HG02885 (cell line): Measurements from ENCODE around the gene XYLT2.
A peak's percentile ranks its signal among the peaks of the same experiment; 100 is the strongest.
"Not testable (repeated sequence)": the region's sequence is repeated elsewhere in the genome, so short reads cannot be mapped to it uniquely, and the experiment has no call there.

ENCODE experiments used
- ATAC-seq: cut with Tn5 transposase; IDR thresholded peaks from one replicate; pipeline ENCODE4 v1.9.1; 2021; ENCODE audit warnings: mild to moderate bottlenecking; ENCODE audit not compliant: unreplicated experiment, poor library complexity

The XYLT2 gene

DNA sequence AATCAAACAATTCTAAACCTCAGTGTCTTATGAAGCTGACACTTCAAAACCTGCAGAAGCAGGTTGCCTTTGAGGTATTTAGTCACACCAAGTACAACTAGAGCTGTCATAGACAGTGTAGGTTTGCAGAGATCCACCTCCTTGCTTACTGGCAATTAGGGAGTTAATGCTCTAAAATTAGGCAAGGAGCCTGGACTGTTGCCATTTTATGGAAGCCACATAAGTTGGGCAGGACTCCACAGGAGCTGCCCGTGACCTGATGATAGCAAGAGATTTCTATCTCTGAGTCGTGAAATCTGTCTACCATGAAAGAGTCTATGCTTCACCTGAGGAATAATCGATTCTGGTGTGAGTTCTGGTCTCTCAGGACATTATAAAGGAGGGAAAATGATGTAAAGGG lies 36.0 kb downstream of the XYLT2 start:
- ATAC-seq: no peak

DNA sequence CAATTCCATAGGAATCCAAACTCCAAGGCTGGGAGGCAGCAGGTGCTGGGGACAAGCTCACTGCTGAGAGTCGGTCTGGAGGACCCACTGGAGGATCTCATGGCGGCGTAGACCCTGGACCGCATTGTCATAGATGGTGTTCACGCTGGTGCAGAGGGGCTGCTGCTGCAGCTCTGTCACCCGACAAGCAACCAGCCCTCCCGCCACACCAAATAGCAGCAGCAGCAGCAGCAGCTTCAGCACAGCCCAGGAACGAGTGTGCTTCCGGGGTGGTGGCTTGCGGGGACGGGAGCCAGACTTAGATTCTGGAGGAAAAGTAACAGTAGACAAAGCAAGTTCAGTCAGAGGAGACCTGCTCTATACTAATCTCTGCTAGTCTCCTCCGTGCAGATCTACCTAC lies 37.0 kb downstream of the XYLT2 start:
- ATAC-seq: no peak

DNA sequence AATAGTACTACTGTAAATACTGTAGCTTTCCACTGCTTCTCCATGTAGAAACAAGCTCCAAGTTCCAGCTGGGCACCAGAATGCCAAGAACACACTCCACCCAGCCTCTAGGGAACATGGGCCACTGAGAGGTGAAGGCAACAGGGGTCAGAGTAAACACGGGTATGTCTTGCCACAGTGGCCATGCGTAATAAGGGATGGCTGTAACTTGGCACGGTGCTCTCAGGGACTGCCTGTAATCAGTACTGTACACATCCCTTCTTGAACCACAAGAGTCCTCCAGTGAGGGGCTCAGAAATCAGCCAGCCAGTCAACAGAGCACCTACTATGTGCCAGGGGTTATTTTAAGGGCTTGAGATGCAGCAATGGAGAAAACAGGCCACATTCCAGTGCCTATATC lies 40.6 kb downstream of the XYLT2 start:
- no peak for ATAC-seq

DNA sequence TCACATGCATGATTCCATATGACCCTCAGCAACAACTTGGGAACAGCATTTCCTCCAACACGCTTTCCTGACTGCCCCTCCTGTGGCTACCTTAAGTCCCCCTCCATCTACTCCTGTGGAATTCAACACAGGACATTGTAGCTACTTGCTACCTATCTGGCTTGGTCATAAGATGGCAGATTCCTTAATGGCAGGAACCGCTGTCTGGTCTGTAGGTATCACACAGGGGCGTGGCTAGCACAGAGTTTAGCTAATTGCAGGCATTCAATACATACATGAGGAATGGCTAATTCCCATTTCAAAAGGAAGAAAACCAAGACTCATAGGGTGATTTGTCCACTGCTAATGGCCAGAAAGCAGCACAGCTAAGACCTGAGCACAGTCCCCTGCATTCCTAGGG lies 42.8 kb downstream of the XYLT2 start:
- ATAC-seq: no peak

DNA sequence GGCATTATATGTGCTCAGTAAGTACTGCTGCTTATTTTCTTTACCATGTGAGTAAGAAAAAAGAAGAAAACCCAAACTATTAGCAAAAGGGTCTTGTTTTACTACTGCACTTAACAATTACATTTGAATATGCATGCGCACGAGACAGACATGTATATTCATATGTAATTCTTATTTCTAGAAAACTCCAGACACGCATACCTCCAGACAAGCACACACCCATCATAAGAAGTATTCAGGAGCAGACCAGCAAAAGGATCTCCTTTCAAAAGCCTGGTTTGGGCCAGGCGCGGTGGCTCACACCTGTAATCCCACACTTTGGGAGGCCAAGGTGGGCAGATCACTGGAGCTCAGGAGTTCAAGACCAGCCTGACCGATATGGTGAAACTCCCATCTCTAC lies 43.6 kb downstream of the XYLT2 start:
- no peak for ATAC-seq

DNA sequence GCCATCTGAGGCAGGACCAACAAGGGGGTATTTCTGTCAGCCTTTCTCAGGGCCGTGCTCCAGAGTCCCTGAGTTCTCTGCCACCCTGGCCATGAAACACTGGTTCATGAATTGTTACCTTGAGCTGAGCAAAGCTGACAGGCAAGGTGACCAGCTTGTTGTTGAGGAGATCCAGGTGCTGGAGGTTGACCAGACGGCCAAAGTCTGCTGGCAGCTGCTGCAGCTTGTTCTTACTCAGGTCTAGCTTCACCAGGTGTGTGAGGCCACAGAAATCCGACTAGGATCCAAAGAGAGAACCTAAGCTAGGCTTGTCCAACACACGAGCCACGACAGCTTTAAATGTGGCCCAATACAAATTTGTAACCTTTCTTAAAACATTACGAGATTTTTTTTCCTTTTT lies 46.7 kb downstream of the XYLT2 start:
- no peak for ATAC-seq

DNA sequence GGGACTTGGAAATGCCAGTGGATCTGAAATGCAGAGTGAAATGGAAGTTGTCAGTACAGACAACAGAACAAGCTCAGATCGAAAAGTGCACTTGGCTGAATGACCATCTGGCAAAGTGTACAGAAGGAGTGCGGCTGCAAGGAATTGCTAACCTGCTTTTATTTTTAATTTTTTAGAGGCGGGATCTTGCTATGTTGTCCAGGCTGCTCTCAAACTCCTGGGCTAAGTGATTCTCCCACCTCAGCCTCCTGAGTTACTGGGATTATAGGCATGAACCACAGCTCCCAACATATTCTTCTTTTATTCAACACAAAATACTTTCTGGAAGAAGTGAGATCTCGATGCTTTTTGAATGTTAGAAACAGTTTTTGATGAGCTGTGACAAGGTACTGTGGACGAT lies 47.8 kb downstream of the XYLT2 start:
- ATAC-seq: no peak

DNA sequence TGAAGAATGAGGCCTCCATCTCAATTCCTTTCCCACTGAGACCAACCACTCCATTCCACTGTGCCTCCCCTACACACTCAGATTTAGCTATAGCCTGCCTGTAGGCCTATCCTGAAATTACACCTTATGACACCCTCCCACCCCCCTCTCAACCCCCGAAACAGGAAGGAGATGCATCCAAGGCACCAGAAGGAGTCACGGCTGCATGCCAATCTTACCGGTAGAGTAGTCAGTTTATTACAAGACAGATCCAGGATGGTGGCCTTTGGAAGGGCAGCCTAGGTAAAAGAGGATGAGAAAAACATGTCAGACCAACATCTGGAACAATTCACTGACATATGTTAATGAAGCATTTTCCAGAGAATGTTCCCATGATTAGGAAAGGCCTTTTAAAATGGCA lies 48.8 kb downstream of the XYLT2 start:
- ATAC-seq: no peak

DNA sequence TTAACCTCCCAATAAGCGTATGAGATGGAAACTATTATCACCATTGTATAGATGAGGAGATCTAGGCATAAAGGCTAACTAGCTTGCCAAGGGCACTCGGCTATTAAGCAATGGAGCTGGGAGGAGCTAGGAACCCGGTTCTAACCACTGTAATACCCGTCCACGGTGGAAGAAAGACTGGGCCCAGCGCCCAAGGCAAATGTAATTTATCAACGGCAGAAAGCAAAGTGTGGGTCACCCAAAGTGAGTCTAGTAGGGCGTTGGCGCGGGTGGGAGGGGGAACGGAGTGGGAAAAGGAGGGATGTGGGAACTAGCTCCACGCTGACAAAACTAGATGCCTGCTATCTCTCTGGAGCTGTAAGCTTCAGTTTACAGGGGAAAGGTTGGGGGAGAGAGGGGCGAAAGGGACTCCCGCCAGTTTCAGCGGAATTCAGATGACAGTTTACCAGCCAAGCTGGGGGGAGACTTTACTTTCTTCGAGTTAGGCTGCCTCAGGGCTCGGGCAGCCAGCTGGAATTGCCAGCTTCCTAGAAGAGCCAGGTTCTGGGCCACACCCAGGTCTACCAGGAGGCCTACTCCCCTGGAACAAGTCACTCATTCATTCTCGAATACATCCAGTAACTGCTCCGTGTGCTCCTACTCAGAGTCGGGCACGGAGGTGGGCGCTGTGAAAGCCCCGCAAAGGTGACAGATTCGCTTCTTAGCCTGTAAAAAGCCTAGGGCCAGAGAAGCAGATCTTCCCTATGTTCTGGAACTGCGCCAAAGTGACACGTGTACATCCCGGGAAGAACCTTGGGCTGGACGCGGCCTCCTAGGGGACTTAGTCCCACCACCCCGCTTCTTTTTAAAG lies 50.6 kb downstream of the XYLT2 start:
- ATAC-seq: no peak

DNA sequence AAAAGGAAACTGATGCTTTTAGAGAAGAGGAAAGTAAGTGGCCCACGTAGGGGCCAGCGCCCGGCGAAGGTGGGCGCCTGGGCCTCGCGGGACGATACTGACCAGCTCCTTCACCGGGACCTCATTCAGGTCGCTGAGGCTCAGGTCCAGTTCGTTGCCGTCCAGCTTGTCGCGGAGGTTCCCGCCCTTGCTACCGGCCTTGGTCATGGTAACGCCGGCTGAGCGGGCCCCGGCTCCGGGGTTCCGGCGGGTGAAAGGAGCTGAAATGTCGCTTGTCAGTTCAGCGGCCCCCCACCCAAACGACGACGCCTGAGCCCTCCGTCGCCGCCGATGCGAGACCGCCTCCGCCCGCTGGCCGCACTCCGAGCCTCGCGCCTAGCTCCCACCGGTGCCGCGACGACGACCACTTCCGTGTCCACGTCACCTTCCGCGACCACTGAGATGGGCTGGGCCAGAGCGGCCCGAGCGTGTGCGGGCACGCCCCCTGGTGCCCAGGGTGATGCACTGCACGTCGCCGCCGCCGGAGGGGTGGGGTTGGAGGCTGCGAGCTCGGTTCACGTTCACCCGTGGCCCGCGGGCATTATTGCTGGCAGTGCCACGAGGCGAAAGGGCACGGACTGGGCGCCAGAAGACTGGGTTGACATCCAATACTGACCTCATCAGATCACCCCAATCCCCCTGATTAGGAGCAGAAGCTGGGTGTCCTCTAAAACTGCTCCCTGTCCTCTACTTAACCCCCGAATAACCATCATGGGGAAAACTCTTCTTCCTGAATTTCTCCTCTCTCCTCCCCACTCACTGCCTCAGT lies 51.4 kb downstream of the XYLT2 start, which contains the start of gene LRRC59:
LRRC59 (minus strand) TSS at position 413 of the 808 bp plus-strand sequence; CDS start at position 207, 206 bp downstream.
- ATAC-seq: peak; percentile 99

DNA sequence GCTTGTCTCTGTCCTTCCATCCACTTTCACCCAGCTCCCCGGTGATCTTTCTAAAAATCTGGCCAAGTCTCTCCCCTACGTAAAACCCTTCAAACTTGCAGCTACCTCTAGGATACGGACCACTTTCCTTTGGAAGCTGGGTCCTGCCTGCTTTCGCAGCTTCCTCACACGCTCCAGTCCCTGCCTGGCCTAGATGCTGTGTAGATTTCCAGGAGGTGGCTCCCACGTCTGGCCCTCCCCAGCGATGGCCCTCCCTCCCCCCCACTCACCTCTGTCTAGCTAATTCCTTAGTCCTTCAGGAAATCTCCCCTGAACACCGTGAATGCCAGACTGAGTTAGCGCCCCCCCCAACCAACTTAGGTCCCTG lies 52.0 kb downstream of the XYLT2 start:
- ATAC-seq: no peak

DNA sequence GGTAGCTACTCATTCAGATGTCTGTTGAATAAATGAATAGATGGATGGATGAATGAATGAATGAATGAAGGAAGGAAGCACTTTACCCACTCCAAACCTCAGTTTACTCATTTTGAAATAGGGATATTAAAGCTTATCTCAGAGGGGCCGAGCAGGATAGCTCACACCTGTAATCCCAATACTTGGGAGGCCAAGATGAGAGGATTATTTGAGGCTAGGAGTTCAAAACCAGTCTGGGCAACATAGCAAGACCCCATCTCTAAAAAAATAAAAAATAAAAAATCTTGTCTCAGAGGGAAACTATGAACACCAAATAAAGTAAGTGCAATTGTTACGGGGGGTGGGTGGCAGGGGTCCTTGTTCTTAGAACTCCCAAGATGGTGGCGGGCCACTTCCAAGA lies 52.7 kb downstream of the XYLT2 start:
- not testable (repeated sequence) for ATAC-seq

DNA sequence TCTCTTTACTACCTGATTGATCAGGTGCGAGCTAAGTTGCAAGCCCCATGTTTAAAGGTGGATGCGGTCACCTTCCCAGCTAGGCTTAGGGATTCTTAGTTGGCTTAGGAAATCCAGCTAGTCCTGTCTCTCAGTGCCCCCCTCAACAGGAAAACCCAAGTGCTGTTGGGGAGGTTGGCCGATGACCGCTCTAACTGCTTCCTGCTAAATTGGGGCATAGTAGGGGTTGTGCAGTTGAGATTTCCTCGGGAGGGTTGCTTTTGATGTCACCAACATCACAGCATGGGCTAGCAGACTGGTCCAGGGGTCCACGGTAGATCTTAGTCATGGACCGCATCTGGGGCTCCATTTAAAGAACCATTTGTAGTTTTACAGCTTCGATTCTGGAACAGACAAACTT lies 53.7 kb downstream of the XYLT2 start:
- ATAC-seq: not testable (repeated sequence)

DNA sequence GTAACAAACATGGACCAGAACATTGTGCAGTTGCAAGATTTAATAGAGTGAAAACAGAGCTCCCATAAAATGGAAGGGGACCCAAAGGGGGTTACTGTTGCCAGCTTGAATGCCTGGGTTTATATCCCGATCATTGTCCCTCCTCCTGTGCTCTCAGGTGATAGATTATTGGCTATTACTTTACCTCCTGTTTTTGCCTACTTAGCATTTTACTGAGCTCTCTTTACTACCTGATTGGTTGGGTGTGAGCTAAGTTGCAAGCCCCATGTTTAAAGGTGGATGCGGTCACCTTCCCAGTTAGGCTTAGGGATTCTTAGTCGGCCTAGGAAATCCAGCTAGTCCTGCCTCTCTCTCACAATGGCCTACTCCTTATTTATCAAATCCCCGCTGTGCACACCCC lies 59.4 kb downstream of the XYLT2 start:
- ATAC-seq: not testable (repeated sequence)

DNA sequence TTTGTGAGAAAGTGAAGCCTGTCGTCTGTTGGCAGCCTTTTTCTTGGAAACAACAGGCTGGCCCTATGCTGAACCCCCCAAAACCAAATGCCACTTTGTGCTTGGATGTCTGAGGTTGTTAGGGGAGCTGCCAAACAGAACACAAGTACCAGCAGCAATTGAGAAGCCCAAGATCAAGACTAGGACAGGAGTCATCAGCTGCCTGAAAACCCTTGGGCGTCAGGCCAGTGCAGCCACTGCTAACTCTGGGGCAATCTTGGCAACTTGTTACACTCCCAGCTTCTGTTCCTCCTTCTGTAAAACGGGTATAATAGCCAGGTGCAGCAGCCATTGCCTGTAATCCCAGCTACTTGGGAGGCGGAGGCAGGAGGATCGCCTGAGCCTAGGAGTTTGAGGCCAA lies 60.7 kb downstream of the XYLT2 start:
- no peak for ATAC-seq

DNA sequence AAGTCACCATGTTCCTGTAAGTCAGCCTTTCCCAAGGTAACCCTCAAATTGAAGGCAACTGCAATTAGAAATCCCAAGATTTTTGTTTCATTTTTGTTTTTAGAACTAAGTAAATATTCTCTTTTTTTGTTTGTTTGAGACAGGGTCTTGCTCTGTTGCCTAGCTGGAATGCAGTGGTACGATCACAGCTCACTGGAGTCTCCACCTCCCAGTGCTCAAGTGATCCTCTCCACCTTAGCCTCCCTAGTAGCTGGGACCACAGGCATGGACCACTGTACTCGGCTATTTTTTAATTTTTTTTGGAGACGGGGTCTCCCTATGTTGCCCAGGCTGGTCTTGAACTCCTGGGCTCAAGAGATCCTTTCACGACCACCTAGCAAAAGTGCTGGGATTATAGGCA lies 62.0 kb downstream of the XYLT2 start:
- ATAC-seq: no peak
